ENCODE measurements around the gene RPLP1.

The RPLP1 gene

GRCh38 chr15:69422336-69422895 is 30.2 kb upstream of the RPLP1 start:
- no peak overlapping the region for H3K27ac ChIP-seq (ENCODE audit: extremely low read depth, low read depth, low read length)
- no peak overlapping the region for H3K4me3 ChIP-seq (ENCODE audit: low read depth, low read length)
- TF ChIP-seq ZNF404 (tag by site-specific recombination; IDR thresholded peaks at IDR 0.05) (no peak), KLF7 (tag by site-specific recombination; IDR thresholded peaks at IDR 0.05; ENCODE audit: borderline replicate concordance) (no peak), ZFP37 (tag by site-specific recombination; IDR thresholded peaks at IDR 0.05) (no peak), ZNF585B (tag by site-specific recombination; IDR thresholded peaks at IDR 0.05) (no peak), ZNF560 (tag by site-specific recombination; IDR thresholded peaks at IDR 0.05; ENCODE audit: borderline replicate concordance) (no peak), ZNF510 (tag by site-specific recombination; IDR thresholded peaks at IDR 0.05; ENCODE audit: insufficient replicate concordance) (no peak), ZNF785 (tag by site-specific recombination; IDR thresholded peaks at IDR 0.05) (no peak), ZNF704 (tag by site-specific recombination; IDR thresholded peaks at IDR 0.05) (no peak), KLF16 (tag by site-specific recombination; IDR thresholded peaks at IDR 0.05) (no peak), ZBTB10 (tag by site-specific recombination; IDR thresholded peaks at IDR 0.05) (no peak), MZF1 (tag by site-specific recombination; IDR thresholded peaks at IDR 0.05; ENCODE audit: borderline replicate concordance) (no peak), BCL6B (tag by site-specific recombination; IDR thresholded peaks at IDR 0.05) (no peak), SP3 (tag by site-specific recombination; IDR thresholded peaks at IDR 0.05) (no peak), ZBTB7A (tag by site-specific recombination; IDR thresholded peaks at IDR 0.05; ENCODE audit: low read depth) (no peak), AEBP2 (tag by site-specific recombination; IDR thresholded peaks at IDR 0.05; ENCODE audit: borderline replicate concordance) (no peak), ZNF366 (tag by site-specific recombination; conservative IDR thresholded peaks at IDR 0.05) (no peak), BCL11A (tag by site-specific recombination; IDR thresholded peaks at IDR 0.05; ENCODE audit: low read depth) (no peak), ZNF184 (tag by site-specific recombination; IDR thresholded peaks at IDR 0.05) (no peak), ZNF561 (tag by site-specific recombination; IDR thresholded peaks at IDR 0.05; ENCODE audit: borderline replicate concordance) (no peak), ZBTB48 (tag by site-specific recombination; IDR thresholded peaks at IDR 0.05) (no peak)
- H3K4me1 ChIP-seq (ENCODE audit: control insufficient read depth, insufficient read depth, low read length) = no peaks in the 10 kb centered on the region
- H3K36me3 ChIP-seq (ENCODE audit: control insufficient read depth in 2 of 2, insufficient read depth in 1 of 2, low read length in 2 of 2) = peaks cover 99 to 100% of the 10 kb centered on the region in 2 experiments
- H3K9me3 ChIP-seq (ENCODE audit: control insufficient read depth, insufficient read depth, low read depth, low read length) = no peaks in the 10 kb centered on the region
- ChIA-PET CTCF (interaction anchor here (0.6 to 1.9 kb wide), 3 partner anchors 19 to 28 kb away, joined by 5 to 8 read pairs (median 7); no protein-coding TSS in a partner anchor), POLR2A (interaction anchor here (1.6 kb wide), 1 partner anchor 8 kb away, joined by 7 read pairs; the partner anchor contains the start of gene KIF23)

All from HEK293 (cell line).